Keratinocyte (primary cell): Measurements from ENCODE around the gene ZFAND6.

Experiments used
- EZH2 ChIP-seq: IDR thresholded peaks from one replicate; pipeline ENCODE4 v1.6.1; 2012; ENCODE audit warnings: inconsistent platforms, mild to moderate bottlenecking, low read length, moderate library complexity
- TF ChIP-seq, protein P1 (sequence below), 3 experiments: IDR thresholded peaks in 1 of 3; conservative IDR thresholded peaks in 1 of 3; optimal IDR thresholded peaks in 1 of 3; 2 replicates in 2 of 3; 3 replicates in 1 of 3; pipeline versions ENCODE3 to v1.5.1; 2011; ENCODE audit warnings: low read length in 3 of 3, mild to moderate bottlenecking in 3 of 3, moderate library complexity in 2 of 3, control low read depth in 1 of 3, inconsistent platforms in 1 of 3; ENCODE audit not compliant: insufficient read depth in 2 of 3; ENCODE audit errors: extremely low read depth in 1 of 3

DNA sequence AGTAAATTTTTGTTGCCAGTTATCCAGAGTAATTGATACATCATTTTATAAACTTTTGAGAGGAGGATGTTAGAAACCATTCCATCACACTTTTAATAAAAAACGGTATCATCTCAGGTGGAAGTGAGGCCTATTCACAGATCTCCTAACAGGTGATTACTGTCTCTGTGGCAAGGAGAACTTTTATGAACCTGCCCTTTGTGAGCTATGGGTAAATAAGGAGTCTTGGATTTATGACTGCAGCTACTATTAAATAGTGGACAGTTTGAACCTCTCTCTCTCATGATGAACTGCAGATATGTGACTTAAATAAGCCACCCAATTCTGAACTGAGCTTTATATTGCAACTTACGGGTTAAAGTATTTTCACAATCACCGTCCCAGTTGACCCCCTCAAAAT, 45.7 kb downstream of the ZFAND6 start:
- TF ChIP-seq, protein P1, sequence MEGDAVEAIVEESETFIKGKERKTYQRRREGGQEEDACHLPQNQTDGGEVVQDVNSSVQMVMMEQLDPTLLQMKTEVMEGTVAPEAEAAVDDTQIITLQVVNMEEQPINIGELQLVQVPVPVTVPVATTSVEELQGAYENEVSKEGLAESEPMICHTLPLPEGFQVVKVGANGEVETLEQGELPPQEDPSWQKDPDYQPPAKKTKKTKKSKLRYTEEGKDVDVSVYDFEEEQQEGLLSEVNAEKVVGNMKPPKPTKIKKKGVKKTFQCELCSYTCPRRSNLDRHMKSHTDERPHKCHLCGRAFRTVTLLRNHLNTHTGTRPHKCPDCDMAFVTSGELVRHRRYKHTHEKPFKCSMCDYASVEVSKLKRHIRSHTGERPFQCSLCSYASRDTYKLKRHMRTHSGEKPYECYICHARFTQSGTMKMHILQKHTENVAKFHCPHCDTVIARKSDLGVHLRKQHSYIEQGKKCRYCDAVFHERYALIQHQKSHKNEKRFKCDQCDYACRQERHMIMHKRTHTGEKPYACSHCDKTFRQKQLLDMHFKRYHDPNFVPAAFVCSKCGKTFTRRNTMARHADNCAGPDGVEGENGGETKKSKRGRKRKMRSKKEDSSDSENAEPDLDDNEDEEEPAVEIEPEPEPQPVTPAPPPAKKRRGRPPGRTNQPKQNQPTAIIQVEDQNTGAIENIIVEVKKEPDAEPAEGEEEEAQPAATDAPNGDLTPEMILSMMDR (optimal IDR thresholded peaks at IDR 0.05 in 1 of 3, IDR thresholded peaks at IDR 0.05 in 1 of 3, conservative IDR thresholded peaks at IDR 0.05 in 1 of 3; ENCODE audit: extremely low read depth in 1 of 3, insufficient read depth in 2 of 3, low read length in 3 of 3) = no peak
- no peak for TF ChIP-seq EZH2
